ENCODE measurements around the gene TOR1AIP1. TPM values are rescaled to one million over a fixed set of nuclear protein-coding genes. Genes with fewer than 3 reads are reported as not detected.

The TOR1AIP1 gene
- total RNA-seq, 1 donor from 2014 or later, result 20.3 TPM

DNA sequence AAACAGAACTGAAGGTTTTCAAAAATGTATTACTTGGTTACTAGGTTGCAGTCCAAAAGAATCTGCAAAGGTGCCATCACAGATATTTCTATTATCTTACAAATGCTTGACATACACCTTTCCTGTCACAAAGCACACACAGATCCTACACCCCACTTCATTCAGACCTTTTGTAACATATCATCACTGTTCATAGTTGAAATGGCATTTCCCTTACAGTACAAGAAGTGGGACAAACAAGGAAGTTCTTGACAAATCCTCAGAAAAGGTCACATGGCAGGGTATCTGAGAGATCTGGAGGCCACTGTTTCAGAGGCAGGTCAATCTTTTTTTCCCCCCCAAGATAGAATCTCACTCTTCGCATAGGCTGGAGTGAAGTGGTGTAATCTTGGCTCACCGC, 25.8 kb upstream of the TOR1AIP1 start:
- Mint-ChIP-seq H3K4me1 (no peaks in the 10 kb centered on the region), H3K36me3 (peaks cover 26% of the 10 kb centered on the region), H3K27me3 (ENCODE audit: low read depth) (no peaks in the 10 kb centered on the region), H3K27ac (no peak overlapping the region), H3K4me3 (no peak overlapping the region), H3K9me3 (no peaks in the 10 kb centered on the region)
- TF ChIP-seq, protein P1, sequence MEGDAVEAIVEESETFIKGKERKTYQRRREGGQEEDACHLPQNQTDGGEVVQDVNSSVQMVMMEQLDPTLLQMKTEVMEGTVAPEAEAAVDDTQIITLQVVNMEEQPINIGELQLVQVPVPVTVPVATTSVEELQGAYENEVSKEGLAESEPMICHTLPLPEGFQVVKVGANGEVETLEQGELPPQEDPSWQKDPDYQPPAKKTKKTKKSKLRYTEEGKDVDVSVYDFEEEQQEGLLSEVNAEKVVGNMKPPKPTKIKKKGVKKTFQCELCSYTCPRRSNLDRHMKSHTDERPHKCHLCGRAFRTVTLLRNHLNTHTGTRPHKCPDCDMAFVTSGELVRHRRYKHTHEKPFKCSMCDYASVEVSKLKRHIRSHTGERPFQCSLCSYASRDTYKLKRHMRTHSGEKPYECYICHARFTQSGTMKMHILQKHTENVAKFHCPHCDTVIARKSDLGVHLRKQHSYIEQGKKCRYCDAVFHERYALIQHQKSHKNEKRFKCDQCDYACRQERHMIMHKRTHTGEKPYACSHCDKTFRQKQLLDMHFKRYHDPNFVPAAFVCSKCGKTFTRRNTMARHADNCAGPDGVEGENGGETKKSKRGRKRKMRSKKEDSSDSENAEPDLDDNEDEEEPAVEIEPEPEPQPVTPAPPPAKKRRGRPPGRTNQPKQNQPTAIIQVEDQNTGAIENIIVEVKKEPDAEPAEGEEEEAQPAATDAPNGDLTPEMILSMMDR (IDR thresholded peaks at IDR 0.05; ENCODE audit: unreplicated experiment), result no peak
- DNase-seq (ENCODE audit: low spot score in 2 of 2, unreplicated experiment in 2 of 2), result no peak

DNA sequence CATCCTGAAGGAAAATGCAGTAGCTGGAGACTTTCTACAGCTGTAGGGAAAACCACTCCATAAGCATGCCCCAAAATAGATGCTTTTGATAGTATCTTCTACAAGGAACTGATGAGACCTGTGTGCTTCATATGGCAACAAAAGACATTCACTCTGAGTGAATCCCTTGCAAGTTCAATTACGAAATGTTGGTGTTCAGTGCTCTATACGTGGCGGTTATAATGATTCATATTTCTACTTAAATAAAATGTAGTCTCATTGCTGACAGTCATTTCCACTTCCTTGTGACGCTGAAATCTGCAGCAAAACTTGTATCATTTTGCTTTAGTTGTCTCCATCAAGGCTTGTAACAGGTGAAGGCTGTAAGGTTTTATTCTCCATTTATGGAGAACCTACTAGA, 25.1 kb upstream of the TOR1AIP1 start:
- DNase-seq (ENCODE audit: low spot score in 2 of 2, unreplicated experiment in 2 of 2), result no peak
- H3K9me3 Mint-ChIP-seq, result no peaks in the 10 kb centered on the region
- no peaks in the 10 kb centered on the region for H3K27me3 Mint-ChIP-seq (ENCODE audit: low read depth)
- no peaks in the 10 kb centered on the region for H3K4me1 Mint-ChIP-seq
- peaks cover 27% of the 10 kb centered on the region for H3K36me3 Mint-ChIP-seq
- no peak overlapping the region for H3K4me3 Mint-ChIP-seq
- TF ChIP-seq, protein P1 (IDR thresholded peaks at IDR 0.05; ENCODE audit: unreplicated experiment), result no peak
- H3K27ac Mint-ChIP-seq, result no peak overlapping the region

DNA sequence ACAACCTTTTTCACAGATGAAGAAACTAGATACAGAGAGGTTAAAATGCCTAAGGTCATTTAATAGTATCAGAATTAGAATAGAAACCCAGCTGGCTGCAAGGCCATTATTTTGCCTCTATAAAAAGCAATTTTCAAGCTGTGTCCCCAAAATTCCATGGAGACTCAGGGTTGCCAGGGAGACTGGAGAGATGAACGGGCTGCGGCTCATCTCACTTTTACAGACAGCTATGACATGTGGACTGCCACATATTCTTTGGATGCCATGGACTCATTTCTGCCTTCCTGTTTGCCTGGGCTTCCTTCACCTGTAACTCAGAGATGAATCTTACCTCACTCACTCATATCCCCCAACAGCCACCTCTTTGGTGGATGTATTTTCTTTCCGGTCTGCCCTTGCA, 21.4 kb upstream of the TOR1AIP1 start:
- Mint-ChIP-seq H3K4me1 (no peaks in the 10 kb centered on the region), H3K27ac (no peak overlapping the region), H3K9me3 (no peaks in the 10 kb centered on the region), H3K27me3 (ENCODE audit: low read depth) (no peaks in the 10 kb centered on the region), H3K4me3 (no peak overlapping the region), H3K36me3 (peaks cover 49% of the 10 kb centered on the region)
- TF ChIP-seq, protein P1 (IDR thresholded peaks at IDR 0.05; ENCODE audit: unreplicated experiment), result no peak
- DNase-seq (ENCODE audit: low spot score in 2 of 2, unreplicated experiment in 2 of 2), result no peak

DNA sequence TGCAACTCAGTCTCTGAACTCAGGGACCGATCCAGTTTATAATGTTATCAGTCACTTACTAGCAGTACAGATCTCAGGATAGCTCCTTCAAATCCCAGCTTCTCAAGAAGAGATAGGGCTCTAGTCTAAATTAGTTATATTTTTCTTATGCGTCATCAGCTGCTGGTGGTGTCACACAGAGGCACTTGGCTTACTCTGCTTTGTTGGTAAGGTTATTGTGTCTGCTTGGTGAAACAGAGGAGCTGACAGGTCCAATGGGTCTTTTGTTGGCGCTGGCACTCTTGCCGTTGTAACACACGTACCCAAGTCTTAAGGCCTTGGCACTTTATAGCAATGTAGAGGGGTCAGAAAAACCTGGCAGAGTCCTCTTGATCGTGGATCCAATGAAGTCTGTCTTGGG, 16.7 kb upstream of the TOR1AIP1 start:
- DNase-seq (ENCODE audit: low spot score in 2 of 2, unreplicated experiment in 2 of 2), result no peak
- TF ChIP-seq, protein P1 (IDR thresholded peaks at IDR 0.05; ENCODE audit: unreplicated experiment), result no peak
- Mint-ChIP-seq H3K9me3 (no peaks in the 10 kb centered on the region), H3K4me1 (peaks cover 6% of the 10 kb centered on the region), H3K36me3 (peaks cover 37% of the 10 kb centered on the region), H3K27me3 (ENCODE audit: low read depth) (no peaks in the 10 kb centered on the region), H3K27ac (no peak overlapping the region), H3K4me3 (no peak overlapping the region)

DNA sequence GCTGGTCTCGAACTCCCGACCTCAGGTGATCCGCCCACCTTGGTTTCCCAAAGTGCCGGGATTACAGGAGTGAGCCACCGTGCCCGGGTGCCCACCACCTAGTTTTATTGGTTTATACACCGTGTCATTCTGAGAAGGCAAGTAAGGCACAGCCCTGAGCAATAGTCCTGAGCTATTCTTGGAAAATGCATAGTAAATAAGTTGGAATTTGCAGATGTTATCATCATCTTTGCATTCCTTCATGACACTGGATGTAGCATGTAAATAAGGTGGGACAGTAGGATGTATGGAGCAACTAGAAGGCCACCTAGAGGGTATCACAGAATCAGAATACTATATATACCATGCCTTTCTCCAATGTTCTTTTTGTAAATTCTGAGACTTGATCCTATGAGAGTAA, 15.5 kb upstream of the TOR1AIP1 start:
- H3K4me3 Mint-ChIP-seq, result no peak overlapping the region
- H3K27ac Mint-ChIP-seq, result no peak overlapping the region
- peaks cover 9% of the 10 kb centered on the region for H3K4me1 Mint-ChIP-seq
- no peaks in the 10 kb centered on the region for H3K9me3 Mint-ChIP-seq
- H3K36me3 Mint-ChIP-seq, result peaks cover 36% of the 10 kb centered on the region
- DNase-seq (ENCODE audit: low spot score in 2 of 2, unreplicated experiment in 2 of 2), result no peak
- H3K27me3 Mint-ChIP-seq (ENCODE audit: low read depth), result no peaks in the 10 kb centered on the region
- TF ChIP-seq, protein P1 (IDR thresholded peaks at IDR 0.05; ENCODE audit: unreplicated experiment), result no peak

Measured in mesothelial cell of epicardium (in vitro differentiated cells).